GM18858 (cell line): ENCODE measurements around the gene KRT80.

ENCODE experiments used
- ATAC-seq: cut with Tn5 transposase; IDR thresholded peaks from one replicate; pipeline ENCODE4 v1.9.1; 2021; ENCODE audit not compliant: unreplicated experiment

The KRT80 gene

DNA sequence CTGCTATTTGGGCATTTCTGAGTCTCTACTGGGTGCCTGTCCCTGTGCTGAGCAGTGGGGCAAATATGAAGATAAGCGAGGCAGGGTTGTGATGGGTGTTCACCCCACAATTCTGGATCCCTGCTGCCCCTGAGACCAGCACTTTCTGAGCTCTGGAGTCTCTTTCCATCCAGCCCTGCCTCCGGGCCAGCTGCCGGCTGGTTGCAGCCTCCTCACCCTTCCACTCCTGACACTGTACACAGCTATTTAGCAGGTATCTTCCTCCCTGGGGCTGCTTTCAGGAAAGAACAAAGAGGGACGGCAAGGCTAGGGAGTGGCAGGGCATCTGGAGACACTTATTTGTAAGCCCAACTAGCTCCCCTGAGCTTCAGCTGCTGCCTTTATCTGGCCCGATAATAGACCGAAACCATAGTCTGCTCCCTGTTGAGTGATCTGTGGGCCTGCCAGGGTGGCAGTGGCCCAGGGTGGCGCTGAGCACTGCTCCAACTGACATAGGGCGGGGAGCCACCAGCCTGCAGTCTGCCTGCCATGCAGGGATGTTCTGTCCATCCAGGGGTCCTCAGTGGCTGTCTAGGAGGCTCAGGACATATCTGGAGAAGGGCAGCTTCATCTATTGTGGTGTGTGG, 7.6 kb upstream of the KRT80 start:
- ATAC-seq: no peak

DNA sequence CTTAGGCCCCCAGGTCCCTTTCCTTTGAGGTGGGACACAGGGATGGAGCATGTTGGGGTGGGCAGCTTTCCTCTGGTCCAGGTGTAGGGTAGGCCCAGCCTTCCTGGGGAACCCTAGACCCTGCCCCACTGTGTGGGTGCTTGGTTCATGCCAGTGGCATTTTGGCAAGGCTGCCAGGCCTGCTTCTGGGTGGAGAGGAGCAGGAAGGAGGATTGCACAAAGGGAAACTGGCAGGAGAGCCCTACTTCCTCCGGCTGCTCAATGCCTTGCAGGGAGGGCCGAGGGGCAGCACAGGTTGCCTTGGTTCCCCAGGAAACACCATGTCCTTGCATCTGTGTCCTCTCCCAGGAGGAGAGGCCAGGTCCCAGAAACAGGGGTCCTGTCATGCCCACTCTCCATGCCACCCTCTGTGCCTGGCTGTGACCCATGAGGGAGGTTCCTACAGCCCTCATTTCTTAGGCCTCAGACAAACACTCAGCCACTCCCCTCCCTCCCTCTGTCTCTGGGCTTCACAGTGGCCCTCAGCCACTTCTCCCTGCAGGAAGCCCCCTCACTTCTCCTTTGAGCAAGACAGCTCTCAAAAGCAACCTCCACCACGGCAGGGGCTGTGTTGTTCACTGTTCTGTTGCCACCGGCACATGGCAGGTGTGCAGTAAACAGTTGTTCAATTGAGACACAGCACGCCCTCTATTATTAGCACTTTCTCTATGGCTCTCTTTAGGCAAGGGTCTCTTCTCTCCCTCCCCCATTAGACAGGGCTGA, 6.8 kb upstream of the KRT80 start:
- no peak for ATAC-seq

DNA sequence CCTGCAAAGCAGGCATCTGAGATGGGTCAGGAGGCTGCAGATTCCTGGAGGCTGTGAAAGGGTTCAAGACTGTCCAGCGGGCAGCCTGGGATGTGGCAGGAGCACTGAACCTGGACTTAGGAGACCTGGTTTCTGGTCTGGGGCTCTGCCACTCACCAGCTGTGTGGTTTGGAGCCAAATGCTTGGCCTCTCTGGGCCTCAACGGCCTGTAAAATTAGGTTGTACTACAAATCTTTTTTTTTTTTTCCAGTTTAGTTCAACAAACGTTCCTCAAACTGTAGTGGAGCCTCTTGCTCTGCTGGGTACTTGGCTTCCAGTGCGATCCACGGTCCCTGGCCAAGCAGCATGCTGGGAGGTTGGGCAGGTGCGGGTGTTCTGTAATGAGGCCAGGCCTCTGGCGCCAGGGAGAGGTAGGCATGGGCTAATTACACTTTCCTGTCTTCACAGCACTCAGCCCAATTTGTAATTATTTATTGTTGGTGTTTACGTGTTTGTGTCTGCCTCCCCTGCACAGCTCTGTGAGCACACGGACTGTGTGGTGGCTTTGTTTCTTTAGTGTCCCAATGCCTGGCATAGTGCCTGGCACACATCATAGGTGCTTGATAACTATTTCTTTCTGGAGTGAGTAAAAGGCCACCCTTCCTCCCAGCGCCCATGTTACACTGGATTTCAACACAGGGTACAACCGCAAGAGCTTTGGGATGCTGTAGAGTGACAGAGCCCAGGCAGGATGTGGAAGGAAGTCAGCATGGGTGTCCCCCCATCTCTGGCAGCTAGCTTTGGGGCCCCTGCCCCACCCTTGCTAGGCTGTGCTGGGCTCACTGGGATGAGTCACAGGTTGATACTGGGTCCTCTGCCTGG, 5.8 kb upstream of the KRT80 start:
- ATAC-seq: no peak

DNA sequence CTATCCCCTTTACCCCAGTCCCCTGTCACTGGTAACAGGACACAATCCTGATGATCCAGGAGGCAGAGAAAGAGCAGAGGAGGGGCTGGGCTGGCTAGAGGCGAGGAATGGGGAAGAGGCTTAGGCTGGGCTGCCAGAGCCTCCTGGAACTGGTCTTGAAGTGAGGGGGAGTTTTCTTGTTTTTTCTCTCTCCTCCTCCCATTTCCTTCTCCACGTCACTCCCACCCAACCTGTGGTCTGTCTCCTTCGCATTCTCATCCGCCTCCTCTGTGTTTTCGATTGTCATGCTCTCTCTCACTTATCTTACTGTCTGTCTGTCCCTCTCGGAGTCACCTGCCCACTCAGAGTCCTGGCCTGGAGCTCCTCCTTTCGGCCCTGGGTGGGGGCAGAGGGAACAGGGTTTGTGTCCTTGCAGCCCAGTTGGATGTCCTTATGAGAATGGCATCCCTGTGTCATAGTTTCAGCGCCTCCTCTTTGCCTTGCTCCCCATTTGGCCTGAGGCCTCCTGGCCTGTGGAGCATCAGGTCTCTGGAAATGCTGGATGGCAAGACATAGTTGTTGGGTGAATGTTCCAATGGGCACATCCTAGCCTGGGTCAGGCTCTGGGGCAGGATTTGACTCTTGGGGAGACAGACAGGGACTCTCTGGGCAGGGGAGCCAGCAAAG, 3.4 kb upstream of the KRT80 start:
- no peak for ATAC-seq

DNA sequence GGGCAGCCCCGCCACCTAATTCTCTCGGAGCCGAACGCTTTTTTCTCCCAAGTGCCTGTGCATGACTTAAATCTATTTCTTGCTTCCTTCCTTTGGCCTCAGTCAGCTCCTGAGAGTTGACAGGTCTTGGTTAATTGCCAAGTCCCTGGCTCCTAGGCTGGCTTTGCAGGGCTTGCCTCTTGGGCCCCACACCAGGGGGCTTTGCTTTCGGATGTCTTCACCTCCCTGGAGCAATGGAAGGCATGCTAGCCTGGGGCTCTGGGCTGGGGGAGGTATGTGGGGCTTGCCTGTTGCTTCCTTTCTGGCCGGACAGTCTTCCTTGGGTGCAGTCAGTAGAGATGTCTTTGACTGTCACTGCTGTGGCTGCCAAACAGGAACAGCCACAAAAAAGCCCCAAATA, 2.2 kb upstream of the KRT80 start:
- no peak for ATAC-seq

DNA sequence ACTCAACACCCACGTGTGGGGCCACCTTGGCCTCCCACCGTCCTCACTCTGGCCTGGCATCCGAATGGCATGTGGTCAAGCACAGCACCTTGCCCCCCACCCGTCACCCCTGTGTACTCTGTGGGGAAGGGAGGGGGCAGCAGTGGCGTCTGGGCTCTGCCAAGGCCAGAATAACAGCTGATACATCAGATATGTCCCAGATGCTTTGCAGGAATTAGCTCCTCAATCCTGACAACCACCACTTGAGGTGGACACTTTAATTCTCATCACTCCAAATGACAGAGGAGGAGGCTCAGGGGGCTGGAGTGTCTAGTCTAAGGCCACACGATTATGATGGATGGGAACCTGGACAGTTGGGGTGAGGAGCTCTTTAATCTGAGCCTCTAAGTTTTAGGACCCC, 1.7 kb upstream of the KRT80 start:
- no peak for ATAC-seq

DNA sequence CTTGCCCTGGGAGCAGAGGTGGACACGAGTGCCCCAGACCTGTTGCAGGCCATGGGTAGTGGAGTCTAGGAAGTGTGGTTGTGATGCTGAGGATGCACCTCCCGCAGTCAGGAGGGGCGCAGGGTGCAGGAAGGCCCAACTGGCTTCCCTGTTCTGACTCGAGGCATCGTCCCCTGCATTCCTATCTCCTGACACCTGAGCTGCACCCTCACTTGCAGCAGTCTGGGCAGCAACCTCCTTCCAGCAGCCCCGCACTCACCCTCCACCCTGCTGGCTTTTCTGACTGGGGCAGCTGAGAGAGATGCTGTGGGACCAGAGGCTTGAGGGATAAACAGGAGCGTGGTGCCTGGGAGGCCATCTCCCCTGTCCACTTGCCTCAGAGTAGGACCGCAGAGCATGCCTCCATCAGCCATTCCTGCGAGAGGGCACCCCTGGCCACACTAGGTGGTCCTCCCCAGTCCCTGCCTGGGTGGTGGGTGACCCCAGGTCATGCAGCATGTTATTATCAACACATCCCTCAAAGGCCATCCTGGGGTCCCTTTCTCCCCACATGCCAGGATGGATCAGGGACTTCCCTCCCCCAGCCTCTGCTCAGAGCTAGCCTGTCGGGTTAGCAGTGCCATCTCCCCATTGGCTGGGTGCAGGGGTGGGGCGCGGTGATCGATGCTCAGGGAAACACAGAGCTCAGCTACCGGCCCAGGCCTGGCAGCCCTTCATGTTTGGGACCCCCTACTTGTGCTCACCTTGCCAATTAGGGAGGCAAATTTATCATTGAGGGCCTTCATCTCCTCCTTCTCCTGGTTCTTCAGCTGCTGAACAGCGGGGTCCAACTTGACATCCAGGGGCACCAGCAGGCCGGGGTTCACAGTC, 719 bp downstream of the KRT80 start:
- ATAC-seq: no peak

DNA sequence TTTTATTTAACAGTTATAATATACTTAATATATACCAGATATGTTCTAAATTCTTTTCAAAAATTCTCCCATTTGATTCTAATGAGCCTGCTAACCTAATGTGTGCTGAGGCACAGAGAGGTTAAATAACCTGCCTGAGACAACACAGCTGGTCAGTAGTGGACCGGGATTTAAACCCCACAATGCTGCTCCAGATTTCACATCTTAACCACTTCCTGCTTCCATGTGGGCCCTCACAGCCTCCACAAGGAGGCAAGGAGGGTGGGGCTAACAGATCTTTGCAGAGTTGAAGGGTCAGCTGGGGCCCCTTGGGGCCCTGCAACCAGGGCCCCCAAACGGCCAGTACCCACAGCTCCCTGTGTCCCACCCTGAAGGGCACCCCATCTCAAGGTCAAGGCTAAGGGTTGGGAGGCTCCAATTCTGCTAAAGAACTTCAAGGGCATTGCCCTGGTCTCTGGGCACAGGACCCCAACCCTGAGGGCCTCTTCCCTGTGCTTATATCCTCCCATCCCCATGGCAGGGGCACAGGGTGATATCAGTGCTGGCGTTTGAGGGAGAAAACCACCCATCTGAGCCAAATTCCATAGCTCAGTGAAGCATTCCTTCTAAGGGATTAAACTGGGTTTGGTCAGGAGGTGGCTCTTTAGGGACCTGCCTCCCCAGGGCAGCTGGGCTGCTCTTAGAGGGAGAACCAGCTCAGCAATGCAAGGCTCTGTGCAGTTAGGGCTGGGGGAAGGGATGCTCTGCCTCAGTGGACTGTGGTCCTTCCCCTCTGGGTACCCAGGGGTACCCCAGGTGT, 2.2 kb downstream of the KRT80 start:
- no peak for ATAC-seq

DNA sequence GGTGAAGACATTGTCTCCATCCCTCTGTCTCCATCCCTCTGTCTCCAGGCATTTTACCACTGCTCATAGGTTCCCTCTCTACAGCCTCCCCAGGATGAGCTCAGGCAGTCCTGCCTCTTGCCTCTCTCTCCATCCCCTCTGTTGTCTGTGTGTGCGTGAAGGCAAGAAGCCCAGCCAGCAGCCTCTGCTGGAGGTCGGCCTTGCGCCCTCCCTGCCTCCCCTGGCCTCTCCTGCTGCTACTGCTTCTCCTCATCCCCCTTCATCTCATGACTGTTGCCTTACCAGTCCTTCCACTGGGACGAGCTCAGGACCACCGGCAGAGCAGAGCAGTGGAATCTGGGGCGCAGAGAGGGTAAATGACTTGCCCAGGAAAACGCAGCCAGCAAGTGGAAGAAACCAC, 3.2 kb downstream of the KRT80 start:
- ATAC-seq: no peak

DNA sequence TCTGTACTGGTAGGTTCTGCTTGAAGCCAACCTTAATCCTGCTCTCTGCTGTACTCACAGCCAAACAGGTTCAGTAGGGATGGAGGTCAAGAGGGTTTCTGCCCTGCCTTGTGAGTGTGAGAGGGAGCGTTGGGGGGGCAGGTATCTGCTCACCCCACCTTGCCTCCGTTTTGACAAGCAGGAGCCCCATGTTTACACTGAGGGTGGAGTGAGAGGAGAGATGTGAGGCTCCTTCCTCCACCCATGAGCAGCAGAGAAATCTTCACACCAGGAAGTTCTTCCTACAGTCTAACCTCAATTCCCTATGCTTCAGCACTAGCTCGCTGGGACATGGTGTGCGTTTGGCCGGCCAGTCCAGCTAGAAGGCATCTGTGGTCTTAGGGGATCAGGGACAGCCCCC, 4.2 kb downstream of the KRT80 start:
- no peak for ATAC-seq

DNA sequence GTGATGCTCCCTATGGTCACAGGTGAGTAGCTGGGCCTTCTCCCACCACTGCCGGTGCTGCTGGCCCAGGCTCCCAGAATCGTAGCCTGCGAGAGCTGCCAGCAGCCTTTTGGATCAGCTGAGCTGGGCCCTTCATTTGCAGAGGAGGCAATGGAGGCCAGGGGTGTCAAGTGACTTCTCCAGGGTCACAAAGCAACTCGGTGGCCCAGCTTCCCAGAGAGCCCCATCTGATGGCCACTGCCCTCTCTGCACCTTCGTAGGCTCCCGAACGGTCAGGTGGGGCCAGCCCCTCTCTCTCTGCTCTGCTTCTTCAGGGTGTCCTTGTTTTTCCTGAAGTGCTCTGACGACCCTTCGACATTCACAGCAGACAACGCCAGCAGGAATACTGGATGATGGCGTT, 4.6 kb downstream of the KRT80 start:
- ATAC-seq: no peak

DNA sequence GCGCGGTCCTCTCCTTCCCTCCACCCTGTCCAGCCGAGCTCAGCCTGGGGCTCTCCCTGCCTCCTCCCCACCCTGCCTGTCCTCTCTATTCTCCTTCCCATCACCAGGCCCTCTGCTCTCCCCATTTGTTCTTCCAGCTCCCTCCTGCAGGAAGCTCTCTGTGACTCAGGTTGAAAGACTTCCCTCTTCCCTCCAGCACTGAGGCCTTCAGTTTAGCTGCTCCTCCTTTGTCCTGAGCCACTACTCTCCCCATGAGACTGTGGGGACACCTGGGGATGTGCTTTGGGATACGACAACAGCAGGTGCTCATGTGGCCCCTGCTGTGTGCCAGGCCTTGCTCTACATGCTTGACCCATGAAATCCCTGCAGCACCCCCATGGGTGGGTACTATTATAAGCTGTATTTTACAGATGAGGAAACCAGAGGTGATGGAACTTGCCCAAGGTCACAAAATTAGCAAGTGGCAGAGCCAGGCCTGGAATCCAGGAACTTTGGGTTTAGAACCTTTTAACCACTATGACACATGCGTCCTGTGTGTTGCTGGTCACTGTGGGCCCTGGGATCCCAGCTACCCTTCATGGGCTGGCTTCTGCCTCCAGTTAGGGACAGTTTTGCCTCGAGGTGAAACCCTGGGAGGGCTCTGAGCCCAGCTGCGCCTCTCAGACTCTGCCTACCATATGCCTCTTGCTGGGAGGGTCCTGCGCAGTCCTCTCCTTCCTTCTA, 5.5 kb downstream of the KRT80 start:
- no peak for ATAC-seq

DNA sequence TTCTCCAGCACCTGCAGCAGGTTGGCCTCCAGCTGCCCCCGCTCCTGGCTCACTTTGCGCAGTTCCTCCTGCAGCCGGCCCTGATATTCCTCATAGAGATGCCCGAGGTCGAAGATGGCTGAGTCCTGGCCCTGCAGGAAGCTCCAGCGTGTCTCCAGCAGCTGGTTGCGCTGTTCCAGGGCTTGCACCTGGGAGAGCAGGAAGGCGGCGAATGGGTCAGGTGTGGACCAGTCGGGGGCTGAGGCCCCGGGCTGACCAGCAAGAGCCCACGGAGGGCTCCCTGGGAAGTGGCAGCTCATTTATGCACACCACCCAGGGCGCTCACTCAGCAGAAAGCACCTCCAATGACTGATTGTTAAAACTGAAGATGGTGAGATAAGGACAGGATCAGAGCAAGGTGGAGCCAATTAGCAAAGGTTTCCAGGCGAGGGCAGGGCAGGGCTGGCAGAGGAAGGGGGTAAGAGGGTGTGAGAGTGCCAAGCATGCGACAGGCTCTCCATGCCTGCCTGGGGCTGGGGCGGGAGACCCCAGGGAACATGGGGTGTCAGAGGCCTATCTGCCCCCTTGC, 6.3 kb downstream of the KRT80 start:
- ATAC-seq: no peak

DNA sequence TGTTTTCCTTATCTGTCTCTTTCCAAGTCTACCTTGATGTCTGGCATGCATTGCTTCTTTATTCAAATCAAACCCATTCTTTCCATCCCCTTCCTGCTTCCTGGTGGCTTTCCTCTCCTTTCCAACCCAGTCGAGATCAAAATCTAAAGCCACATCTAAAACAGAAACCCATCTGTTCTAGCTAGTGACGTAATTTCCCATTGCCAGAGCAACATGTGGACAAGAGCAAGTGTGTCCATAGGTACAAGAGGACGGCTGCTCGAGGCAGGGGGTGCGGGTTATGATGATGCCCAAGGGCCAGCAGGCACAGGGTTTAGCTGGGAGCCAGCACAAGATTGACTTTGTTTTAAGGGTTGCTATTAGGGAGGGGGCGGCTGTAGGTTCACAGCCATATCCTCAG, 7.0 kb downstream of the KRT80 start:
- ATAC-seq: no peak

DNA sequence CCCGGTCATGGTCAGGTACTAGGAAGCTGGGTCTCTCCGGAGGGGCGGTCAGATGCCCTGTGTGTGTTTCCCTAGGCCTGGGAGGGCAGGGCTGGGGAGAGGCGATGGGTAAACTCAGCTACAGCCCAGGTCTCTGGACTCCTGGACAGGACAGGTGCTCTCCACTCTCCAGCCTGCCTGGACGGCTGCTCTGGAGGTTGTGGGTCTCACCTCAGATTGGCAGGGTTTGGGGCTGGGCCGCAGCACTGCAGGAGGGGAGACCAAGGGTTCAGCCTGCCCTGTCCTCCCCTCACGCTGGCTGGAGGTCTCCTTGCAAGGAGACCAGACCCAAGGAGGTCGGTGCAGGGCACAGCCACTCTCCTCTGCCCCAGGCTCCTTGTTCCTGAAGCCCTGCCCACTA, 7.8 kb downstream of the KRT80 start:
- ATAC-seq: no peak

DNA sequence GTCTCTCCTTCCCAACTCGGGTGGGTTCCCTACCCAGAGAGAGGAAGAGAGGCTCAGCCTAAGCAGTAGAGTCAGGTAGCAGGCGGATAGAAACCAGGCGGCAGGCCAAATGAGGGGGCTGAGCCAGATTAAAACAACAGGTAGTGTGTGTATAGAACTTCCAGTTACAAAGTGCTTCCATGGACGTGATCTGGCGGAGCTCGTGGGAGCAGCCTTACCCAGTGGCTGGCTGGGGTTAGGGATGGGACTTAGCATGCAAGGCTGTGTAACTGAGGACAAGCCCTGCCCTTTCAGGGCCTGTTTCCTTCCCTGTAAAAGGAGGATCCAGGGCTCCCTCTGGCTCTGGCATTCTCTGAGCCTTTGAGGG, 8.3 kb downstream of the KRT80 start:
- ATAC-seq: no peak

DNA sequence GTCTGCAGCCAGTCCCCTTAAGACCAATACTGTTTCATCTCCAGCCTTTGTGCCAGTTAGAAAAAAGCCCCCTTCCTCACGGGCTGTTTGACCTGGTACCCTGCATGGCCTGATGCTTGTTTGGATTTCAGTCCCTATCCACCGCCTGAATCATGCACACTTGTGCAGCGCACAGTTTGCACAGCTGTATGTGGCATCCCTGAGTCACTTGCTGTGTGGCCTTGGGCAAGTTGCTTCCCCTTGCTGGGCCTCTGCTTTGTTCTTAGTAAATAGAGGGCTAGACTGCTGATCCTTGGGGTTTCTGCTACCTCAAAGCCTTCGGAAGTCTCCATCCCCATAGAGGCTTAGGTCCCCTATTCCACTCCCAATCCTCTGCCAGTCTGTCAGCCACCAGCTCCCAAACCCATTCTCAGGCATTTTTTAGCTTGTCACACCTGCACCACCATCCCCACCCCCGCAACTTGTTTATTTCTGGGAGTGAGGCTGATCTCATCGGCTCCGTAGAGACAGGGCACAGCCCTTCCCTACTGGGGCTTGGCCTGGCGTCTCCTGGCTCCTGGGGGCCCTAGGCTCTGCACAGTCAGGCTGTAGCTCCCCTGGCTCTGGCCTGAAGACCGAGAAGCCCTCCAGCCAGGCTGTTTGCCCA, 8.8 kb downstream of the KRT80 start:
- ATAC-seq: no peak

DNA sequence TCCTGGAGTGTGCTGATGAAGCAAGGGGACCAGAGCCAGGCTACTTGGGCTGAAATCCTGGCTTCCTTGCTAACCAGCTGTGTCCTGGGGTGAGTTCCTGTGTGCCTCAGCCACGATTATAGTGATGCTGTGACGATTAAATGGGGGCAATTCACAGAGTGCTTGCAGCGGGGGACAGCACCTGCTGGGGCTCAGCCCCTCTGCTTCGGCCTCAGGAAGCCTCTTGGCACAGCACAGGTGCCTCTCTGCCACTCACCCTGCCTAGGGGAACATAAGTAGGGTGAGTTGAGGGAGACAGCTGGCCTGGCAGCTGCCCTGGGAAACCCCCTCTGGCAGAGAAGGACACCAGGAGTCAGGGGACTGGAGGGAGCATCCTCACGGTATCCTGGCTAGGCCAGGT, 9.4 kb downstream of the KRT80 start:
- no peak for ATAC-seq
